H54 (cell line): ENCODE measurements around the gene BAHCC1.

ENCODE experiments used
- DNase-seq: peaks from one replicate; pipeline ENCODE4 v3.0.0; 2011; ENCODE audit warnings: low spot score, mixed read lengths; ENCODE audit not compliant: insufficient read length
- FAIRE-seq: peaks from 3 replicates; lab custom pipeline; 2011; peaks lifted over from hg19 to GRCh38; lab: Jason Lieb, UNC
- POLR2A ChIP-seq: IDR thresholded peaks from 2 replicates; pipeline ENCODE4 v1.6.1; 2011; ENCODE audit warnings: low read depth, mild to moderate bottlenecking, low read length

Gene BAHCC1

DNA sequence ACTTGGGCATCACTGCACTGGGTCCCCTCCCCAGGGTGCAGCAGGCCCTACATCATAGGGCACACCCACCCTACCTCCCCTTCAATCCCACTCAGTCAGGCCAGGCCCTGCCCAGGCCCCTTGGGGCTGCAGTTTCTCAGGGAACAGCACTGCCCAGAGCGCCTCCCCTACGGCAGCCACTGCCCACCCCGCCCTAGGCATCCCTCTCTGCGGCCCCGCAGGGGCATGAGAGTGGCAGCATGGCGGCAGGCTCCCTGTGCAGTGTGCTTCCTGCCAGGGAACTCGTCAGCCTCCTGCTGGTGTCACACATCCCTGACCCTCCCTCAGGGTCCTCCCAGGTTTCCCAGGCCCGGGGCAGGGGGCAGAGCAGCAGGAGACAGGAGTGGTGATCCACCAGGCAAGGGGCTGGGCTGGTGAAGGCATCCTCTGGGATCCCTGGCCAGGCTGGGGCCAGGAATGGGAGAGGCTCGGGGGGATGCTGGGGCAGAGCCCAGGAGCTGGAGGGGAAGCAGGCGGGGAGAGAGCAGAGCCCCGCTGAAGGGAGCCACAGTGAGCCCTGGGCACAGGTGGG, 16.2 kb upstream of the BAHCC1 start:
- no peak for DNase-seq
- FAIRE-seq = no peak
- no peak for TF ChIP-seq POLR2A

DNA sequence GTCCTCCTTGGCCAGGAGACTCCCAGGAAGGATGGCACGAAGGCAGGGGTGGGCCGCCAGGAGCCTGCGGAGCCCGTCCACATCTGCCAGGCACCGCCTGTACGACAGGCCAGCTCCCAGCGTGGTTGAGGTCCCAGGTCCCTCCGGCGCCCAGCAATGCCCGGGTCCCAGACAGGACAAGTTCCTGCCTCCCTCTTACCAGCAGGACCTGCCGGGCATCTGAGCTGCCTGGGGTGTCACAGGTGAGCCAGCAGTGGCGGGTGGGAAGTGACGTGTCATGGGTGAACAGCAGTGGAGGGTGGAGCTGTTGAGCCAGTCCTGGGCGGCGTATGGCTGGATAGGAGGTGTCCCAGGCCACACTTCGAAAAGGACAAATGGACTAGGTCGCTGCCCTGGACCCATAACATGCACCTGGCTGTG, 15.7 kb upstream of the BAHCC1 start:
- DNase-seq (no peak), FAIRE-seq (no peak)
- no peak for TF ChIP-seq POLR2A

DNA sequence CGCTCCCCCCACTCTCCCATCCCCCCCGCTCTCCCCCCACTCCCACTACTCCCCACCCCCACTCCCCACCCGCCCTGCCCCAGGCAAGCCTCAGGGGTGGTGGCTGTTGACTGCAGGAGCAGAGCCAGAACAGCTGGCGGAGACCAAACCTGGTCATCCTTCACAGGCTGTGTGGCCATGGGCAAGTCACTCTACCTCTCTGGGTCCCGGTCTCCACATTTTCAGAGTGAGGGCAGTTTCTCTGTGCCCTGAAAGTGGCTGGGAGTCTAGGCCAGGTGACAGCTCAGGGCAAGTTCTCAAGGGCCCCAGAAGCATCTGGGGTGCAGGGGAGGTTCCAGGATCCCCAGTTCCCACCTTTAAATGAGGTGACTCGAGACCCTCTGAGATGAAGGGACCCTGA, 15.1 kb upstream of the BAHCC1 start:
- no peak for TF ChIP-seq POLR2A
- FAIRE-seq (no peak), DNase-seq (no peak)

DNA sequence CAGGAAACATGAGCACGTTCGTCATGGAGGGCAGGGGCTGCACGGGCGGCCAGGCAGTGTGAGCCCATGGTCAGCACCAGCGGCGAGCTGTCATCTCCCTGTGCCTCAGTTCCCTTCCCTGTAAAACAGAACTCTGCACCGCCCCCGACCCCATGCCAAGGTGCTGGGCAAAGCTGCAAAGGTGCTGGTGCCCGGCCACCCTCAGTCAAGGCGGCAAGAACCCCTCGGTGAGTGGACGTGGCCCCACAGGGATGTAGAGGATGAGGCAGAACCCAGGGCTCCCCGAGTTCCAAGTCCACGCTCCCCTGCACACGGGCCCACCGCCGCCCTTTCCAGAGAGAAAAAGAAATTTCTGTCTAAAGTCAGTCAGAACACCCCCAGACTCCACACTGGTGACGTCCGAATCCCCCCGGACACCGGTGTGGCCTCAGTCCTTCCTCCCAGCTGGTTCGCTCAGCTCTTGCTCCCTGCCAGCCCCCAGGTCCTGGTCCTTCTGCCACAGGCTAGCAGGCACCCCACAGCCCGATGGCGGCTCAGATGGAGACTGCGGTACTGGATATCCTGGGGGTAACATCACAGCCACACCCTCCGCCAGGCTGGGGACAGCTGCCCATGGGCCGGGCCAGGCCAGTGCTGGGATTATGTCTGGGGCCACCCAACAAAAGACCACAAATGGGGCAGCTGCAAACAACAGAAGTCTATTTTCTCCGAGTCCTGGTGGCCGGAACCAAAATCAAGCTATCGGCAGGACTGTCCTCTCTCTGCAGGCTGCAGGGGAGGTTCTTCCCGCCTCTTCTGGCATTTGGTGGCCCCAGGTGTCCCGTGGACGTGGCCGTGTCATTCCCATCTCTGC, 14.4 kb upstream of the BAHCC1 start:
- no peak for TF ChIP-seq POLR2A
- DNase-seq (no peak), FAIRE-seq (no peak)

DNA sequence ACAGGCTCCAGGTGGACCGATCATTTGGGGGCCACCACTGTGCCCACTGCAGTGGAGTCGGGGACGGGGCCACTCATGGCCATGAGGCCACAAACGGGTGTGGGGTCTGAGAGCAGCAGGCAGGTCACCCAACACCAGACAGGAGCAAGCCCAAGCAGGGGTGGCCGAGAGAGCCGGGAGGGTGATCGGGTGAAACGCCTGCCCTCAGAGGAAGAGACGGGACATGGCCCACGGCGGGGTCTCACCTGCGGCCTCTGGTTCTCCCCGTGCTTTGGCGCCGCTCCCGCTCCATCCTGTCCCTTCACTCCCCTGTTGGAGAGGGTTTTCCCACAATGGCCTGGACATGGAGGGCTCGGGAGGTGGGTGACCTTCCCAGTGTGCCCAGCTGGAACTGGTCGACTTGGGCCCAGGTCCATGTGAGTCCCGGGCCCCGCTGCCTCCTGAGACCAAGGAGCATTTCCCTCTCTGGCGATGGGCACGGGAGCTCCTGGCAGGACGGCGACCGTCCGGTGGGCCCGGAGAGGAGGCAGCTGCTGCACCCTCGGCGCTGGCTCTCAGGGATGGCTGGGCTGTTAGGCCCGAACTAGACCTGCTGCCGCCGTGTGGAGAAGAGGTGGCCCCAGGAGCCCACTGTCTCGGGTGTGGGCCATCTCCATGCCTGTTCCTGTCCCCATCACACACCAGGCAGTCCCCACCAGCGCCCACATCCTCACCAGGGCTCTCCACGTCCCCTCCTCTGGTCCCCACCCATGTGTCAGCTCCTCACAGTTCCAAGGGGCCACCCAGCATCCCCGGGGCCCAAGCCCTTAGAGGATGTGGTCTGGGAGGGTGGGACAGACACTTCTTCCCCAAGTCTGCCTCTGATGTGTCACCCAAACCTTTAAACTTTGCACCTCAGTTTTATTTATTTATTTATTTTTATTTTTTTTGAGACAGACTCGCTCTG, 13.4 kb upstream of the BAHCC1 start:
- FAIRE-seq (no peak), DNase-seq (no peak)
- TF ChIP-seq POLR2A = no peak

DNA sequence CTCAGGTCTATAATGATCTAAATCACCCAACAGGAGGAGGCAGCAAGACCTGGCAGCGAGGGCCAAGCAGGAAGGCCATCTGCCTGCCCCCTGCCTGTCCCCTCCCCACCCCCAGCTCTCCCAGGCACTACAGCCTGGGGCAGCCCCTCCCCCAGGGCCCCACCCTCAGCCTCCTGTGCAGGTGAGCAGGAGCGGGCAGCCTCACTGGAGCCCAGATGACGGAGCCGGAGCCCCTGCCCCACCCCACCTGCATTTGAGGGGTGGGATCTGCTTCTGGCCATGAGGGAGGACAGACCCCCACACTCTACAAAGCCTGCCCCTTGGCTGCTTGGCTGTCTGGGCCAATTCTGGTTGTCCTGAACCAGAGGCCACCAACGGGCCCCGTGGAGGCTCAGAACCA, 12.4 kb upstream of the BAHCC1 start:
- DNase-seq (no peak), FAIRE-seq (no peak)
- TF ChIP-seq POLR2A = no peak

DNA sequence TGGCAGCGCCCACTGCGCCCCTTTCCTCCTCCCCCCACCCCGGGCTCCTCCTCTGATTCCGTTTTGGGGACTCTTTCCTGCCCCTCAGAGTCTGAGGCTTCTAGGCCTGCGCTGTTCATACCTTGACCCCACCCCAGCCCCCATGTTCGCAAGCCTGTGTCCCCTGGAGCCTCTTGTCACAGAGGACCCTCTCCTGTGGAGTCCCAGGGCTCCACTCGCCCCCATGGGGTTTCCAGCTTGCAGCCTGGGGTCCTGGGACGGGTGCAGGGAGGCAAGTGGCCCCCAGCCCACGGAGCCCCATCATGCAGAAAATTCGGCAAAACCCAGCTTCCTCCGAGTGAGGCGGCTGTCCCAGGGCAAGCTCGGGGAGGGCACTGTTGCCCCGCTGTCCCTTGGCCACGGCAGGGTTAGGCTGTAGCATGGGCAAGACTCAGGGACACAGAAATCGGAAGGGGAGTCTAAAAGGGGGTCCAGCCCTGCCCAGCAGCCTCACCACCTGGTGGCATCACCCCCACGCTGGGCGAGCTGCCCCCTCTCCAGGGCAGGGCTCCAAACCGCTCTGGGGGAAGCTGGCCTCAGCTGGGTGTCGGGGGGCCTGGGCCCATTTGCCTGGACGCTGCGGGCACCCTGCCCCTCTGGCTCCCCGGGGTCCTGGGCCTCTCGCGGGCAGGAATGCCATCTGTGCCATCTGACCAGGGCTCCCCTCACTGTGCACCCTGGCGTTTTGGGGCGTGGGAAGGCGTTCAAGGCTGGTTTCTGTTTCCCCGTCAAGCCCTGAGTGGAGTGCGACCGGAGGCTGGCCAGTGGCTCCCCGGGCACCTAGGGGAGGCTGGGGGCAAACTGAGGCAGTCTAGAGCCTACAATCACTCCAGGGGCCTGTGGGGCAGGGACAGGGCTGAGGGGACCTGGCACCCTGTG, 11.5 kb upstream of the BAHCC1 start:
- TF ChIP-seq POLR2A = no peak
- FAIRE-seq = no peak

DNA sequence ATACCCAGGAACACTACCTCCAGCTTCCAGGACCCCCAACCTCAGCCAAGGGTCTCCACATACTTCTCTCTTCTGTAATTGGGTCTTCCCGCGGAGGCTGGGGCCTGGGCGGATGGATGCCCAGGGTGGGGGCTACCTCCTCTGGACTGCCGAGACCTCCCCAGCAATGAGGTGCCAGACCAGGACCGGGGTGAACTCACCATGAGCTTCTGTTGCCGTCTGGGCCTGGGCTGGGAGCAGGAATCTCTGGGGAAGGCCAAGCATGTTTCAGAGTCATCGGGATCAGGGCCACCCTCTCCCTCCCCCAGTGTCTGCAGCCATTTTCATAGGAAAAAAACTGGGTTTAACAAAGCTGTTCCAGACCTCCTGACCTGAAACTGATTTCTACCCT, 10.3 kb upstream of the BAHCC1 start:
- no peak for TF ChIP-seq POLR2A
- DNase-seq (no peak), FAIRE-seq (no peak)

More for the DNA sequence above, 11.5 kb upstream of the BAHCC1 start:
- DNase-seq = no peak

DNA sequence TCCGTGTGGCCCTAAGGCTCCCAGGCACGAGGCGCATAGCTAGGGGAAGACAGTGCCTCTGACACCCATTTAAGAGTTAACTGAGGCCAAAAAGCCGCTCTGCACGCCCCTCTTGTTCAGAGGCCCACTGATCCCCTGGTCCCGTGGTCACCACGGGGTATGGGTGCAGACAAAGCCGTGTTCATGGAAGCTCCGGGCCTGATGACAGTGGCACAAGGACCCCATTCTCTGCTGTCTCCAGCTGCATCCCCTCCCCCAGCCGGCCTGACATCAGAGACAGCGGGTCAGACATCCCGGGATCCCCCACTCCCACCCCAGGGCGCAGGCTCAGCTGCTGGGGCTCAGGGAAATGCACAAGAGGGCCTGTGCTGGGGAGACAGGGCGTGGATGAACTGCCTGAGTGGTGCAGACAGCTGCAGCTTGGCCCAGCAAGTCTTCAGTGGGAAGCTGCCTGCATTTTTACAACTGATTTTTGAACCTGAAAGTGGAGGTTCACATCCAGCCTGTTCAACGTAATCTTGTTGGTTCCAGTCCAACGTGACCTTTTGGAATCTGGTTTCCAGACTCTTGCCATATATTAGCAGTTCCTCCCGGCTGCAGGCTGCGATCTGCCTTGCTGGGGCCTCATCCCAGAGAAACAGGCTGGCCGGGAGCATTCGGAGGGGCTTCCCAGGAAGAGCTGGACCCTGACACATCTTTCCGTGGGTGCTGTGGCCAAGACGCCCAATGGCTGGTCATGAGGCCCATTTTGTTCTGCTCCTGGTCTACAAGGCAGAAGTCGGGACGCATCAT, 9.7 kb upstream of the BAHCC1 start:
- TF ChIP-seq POLR2A = no peak
- FAIRE-seq = no peak
- no peak for DNase-seq

DNA sequence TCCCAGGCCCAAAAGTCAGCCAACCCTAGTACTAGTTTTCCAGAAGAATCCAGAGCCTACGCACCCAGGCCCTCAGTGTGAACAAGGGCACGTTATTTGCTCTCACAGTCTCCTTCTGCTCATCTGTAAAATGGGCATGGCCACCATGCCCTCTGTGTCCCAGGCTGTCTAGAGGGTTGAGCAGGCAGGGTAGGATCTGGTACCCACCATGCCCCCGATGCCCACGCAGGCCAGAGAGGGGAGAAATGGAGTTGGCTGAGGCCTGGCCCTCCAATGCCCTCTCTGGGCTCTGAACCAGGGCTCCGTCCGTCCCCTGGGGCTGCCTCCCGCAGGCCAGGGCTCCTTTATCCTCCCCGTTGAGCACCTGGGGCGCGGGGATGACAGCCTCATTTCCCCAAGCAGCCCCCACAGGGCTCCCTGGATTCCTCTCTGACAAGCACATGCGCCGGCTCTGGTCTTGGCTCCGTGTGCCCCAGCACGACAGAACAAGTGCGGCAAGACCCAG, 9.1 kb upstream of the BAHCC1 start:
- DNase-seq (no peak), FAIRE-seq (no peak)
- TF ChIP-seq POLR2A = no peak

DNA sequence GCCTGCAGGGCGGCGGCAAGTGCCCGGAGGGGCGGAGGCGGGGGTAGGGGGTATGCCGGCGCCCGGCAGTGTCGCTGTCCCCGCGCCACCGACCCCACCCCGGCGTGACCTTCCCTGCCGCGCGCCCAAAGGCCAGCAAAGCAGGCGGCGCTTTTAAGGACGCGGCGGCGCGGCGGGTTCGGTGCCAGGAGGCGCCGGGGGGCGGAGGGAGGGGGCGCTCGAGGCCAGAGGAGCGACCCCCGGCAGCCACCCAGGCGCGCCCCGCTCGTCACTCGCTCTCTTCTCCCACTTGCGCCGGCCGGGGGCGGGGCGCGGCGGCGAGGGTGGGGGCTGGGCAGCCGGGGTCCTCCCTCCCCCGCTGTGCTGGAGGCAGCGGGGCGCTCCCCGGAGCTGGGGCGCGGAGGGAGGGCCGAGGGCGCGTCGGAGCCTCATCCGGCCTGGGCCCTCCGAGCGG, 8.6 kb upstream of the BAHCC1 start:
- DNase-seq (no peak), FAIRE-seq (no peak)
- no peak for TF ChIP-seq POLR2A
